Adrenal gland (tissue), 12 donors: ENCODE results near the gene SLC22A13. TPM values are rescaled to one million over a fixed set of nuclear protein-coding genes. Genes with fewer than 3 reads are reported as not detected.

Experiments
- DNase-seq, 7 donors: peaks; one replicate each; pipeline ENCODE4 v3.0.0-alpha.2; 2019 to 2020
- H3K27ac ChIP-seq, 5 donors: fragments of 200-600 bp; sonication (generic) in 4 of 5; 1 replicate in 3 of 5; 2 replicates in 2 of 5; pipeline versions ENCODE4 v1.5.1 to v1.8.0; 2016 to 2020; ENCODE audit warnings: mild to moderate bottlenecking in 1 of 5
- H3K27me3 ChIP-seq: fragments of 200-600 bp; 2 replicates; pipeline ENCODE4 v1.8.0; 2021
- H3K36me3 ChIP-seq, 2 donors: fragments of 200-600 bp; replicated peaks in 1 of 2; 1 replicate in 1 of 2; 2 replicates in 1 of 2; pipeline versions ENCODE4 v1.5.1 to v1.8.0; 2018 to 2022
- H3K4me1 ChIP-seq, 2 donors: fragments of 200-600 bp; replicated peaks in 1 of 2; 1 replicate in 1 of 2; 2 replicates in 1 of 2; pipeline versions ENCODE4 v1.5.1 to v1.8.0; 2018 to 2021
- H3K4me3 ChIP-seq, 4 donors: fragments of 200-600 bp; sonication (generic) in 3 of 4; one replicate each; pipeline ENCODE4 v1.5.1; 2016 to 2018
- H3K9me3 ChIP-seq, 3 donors: fragments of 200-600 bp; sonication (generic) in 1 of 3; replicated peaks in 1 of 3; 1 replicate in 2 of 3; 2 replicates in 1 of 3; pipeline versions ENCODE4 v1.5.1 to v1.8.0; 2016 to 2021
- POLR2A ChIP-seq, 2 donors: fragments of 450-650 bp; IDR thresholded peaks; one replicate each; pipeline ENCODE4 v1.6.1; 2017; ENCODE audit warnings: antibody characterized with exemption in 2 of 2, mild to moderate bottlenecking in 2 of 2, moderate library complexity in 1 of 2
- WGBS, 4 donors: extraction: QIAGEN DNeasy Blood & Tissue Kit in 2 of 4; methylation state at CpG; one replicate each; pipeline versions ENCODE4 v1.1.5 to v1.1.7; 2013 to 2017; 5-methylcytosine and 5-hydroxymethylcytosine counted together
- intact Hi-C, 2 donors: fragments of 100-400 bp; cut with DNase I; formaldehyde crosslinking; loops; one replicate each; pipeline versions ENCODE4 v1.14.1 to v1.15.0; 2022 to 2023
- polyA plus RNA-seq, 3 donors: library from polyadenylated mRNA; stranded (reverse); fragments of 200-250 nt in 2 of 3; fragments of 350-450 nt in 1 of 3; fragmentation: Illumina TruSeq in 1 of 3; extraction: RNeasy Lipid Tissue Mini Kit (QIAGEN cat#74804) in 1 of 3; gene quantifications; one replicate each; pipeline ENCODE4 v1.2.3, GENCODE V29; 2013 to 2014
- total RNA-seq, 9 donors: library from RNA; depleted of rRNA in 4 of 9; stranded (reverse); fragments of >200 nt in 4 of 9; fragments of 120-200 nt in 1 of 9; fragmentation: NEBNext Ultra II Directional in 1 of 9; extraction: Animal tissue kit (Norgen Biotek cat#: 25700) in 1 of 9; gene quantifications; one replicate each; pipeline versions ENCODE4 v1.1.0 to v1.2.4, GENCODE V29; 2013 to 2023
- TF ChIP-seq, protein P1 (sequence below), 6 experiments: fragments of 450-650 bp in 4 of 6; fragments of 200-600 bp in 2 of 6; sonication (generic) in 1 of 6; IDR thresholded peaks; 1 replicate in 5 of 6; 2 replicates in 1 of 6; pipeline versions ENCODE4 v1.5.1 to v1.8.0; 2016 to 2021; ENCODE audit warnings: antibody characterized with exemption in 6 of 6, mild to moderate bottlenecking in 2 of 6, moderate library complexity in 1 of 6
- donor health status: healthy with polysubstance abuse.
- donor health status: Bipolar disorder and iron deficiency.
- donor health status: DM: yes; HTN: yes; CAD: no.
- donor health status: DM: no; HTN: no; CAD: no.
- donor health status: DM: no; HTN: no; CAD: no.
- donor health status: DM: yes; HTN: yes; CAD: no.

Gene SLC22A13
- total and polyA plus RNA-seq, 12 donors = 0.06 to 0.42 (median 0.21) TPM; not detected in 6

DNA sequence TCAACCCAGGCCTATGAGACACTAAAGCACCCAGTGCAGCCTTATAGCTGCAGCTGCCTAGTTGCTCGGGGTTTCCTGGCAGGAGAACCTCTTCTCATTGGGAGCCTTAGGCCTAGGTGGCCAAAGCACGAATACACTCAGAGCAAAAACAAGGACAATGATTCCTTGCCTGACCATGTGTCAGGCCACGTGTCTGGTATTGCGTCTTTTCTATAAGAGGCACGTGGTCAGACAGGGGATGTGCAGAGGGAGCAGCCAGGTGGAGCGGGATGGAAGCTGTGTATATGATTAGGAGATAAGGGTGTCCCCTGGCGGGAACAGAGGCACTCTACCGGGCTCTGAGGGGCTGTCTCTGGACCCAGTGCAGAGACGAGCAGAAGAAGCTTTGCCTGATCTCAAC is 42.8 kb downstream of the SLC22A13 start:
- no peaks in the 10 kb centered on the region for H3K27me3 ChIP-seq
- no peaks in the 10 kb centered on the region for H3K4me1 ChIP-seq
- H3K27ac ChIP-seq = no peak overlapping the region
- no peaks in the 10 kb centered on the region for H3K9me3 ChIP-seq
- intact Hi-C loops = no loop called here
- H3K4me3 ChIP-seq = no peak overlapping the region
- 74 to 92% (median 88%) methylated on average over 7 to 9 of the region's 9 CpGs for WGBS, 4 donors
- TF ChIP-seq, protein P1, sequence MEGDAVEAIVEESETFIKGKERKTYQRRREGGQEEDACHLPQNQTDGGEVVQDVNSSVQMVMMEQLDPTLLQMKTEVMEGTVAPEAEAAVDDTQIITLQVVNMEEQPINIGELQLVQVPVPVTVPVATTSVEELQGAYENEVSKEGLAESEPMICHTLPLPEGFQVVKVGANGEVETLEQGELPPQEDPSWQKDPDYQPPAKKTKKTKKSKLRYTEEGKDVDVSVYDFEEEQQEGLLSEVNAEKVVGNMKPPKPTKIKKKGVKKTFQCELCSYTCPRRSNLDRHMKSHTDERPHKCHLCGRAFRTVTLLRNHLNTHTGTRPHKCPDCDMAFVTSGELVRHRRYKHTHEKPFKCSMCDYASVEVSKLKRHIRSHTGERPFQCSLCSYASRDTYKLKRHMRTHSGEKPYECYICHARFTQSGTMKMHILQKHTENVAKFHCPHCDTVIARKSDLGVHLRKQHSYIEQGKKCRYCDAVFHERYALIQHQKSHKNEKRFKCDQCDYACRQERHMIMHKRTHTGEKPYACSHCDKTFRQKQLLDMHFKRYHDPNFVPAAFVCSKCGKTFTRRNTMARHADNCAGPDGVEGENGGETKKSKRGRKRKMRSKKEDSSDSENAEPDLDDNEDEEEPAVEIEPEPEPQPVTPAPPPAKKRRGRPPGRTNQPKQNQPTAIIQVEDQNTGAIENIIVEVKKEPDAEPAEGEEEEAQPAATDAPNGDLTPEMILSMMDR (IDR thresholded peaks at IDR 0.05) = no peak
- no peak for TF ChIP-seq POLR2A (IDR thresholded peaks at IDR 0.05)
- no peaks in the 10 kb centered on the region for H3K36me3 ChIP-seq
- no peak for DNase-seq

DNA sequence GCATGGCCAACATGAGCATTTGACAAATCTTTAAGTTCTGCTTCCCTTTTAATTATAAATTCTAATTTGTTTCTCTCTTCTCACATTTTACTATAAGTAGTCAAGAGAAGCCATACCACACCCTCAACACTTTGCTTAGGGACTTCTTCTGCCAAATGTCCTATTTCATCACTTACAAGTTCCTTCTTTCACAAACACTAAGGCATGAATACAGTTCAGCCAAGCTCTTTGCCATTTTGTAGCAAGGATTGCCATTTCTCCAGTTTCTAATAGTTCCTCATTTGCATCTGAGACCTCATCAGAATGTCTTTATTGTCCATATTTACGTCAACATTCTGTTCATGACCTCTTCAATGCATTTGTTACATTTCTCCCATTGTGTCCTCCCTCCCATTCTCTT is 45.9 kb downstream of the SLC22A13 start:
- intact Hi-C loops = no loop called here
- TF ChIP-seq, protein P1 (IDR thresholded peaks at IDR 0.05) = no peak
- no peak for TF ChIP-seq POLR2A (IDR thresholded peaks at IDR 0.05)
- H3K36me3 ChIP-seq = no peaks in the 10 kb centered on the region
- no peak overlapping the region for H3K27ac ChIP-seq
- DNase-seq = no peak
- H3K4me1 ChIP-seq = no peaks in the 10 kb centered on the region
- H3K27me3 ChIP-seq = no peaks in the 10 kb centered on the region
- no peaks in the 10 kb centered on the region for H3K9me3 ChIP-seq
- H3K4me3 ChIP-seq = no peak overlapping the region
- WGBS, 4 donors = 69 to 93% (median 85%) methylated on average over 1 of the region's 1 CpG

GRCh38 chr3:38311941-38312340 is 46.3 kb downstream of the SLC22A13 start:
- no peaks in the 10 kb centered on the region for H3K9me3 ChIP-seq
- WGBS, 4 donors = 69 to 92% (median 83%) methylated on average over 2 of the region's 2 CpGs
- no peak overlapping the region for H3K27ac ChIP-seq
- no peaks in the 10 kb centered on the region for H3K4me1 ChIP-seq
- no peak for DNase-seq
- no peak overlapping the region for H3K4me3 ChIP-seq
- H3K36me3 ChIP-seq = no peaks in the 10 kb centered on the region
- TF ChIP-seq, protein P1 (IDR thresholded peaks at IDR 0.05) = no peak
- TF ChIP-seq POLR2A (IDR thresholded peaks at IDR 0.05) = no peak
- H3K27me3 ChIP-seq = no peaks in the 10 kb centered on the region
- intact Hi-C loops = no loop called here

- 82 to 94% (median 91%) methylated on average over 3 of the region's 3 CpGs for WGBS, 4 donors
- intact Hi-C loops = no loop called here
- H3K27ac ChIP-seq = no peak overlapping the region
- no peaks in the 10 kb centered on the region for H3K4me1 ChIP-seq
- TF ChIP-seq POLR2A (IDR thresholded peaks at IDR 0.05) = no peak
- H3K9me3 ChIP-seq = no peaks in the 10 kb centered on the region
- H3K4me3 ChIP-seq = no peak overlapping the region
- no peak for DNase-seq
- no peaks in the 10 kb centered on the region for H3K36me3 ChIP-seq
- H3K27me3 ChIP-seq = no peaks in the 10 kb centered on the region
Observed at GRCh38 chr3:38312356-38312755, 46.7 kb downstream of the SLC22A13 start.

- H3K9me3 ChIP-seq = no peaks in the 10 kb centered on the region
- no peaks in the 10 kb centered on the region for H3K36me3 ChIP-seq
- intact Hi-C loops = no loop called here
- H3K4me1 ChIP-seq = no peaks in the 10 kb centered on the region
- TF ChIP-seq, protein P1 (IDR thresholded peaks at IDR 0.05) = no peak
- no peak for TF ChIP-seq POLR2A (IDR thresholded peaks at IDR 0.05)
- no peak overlapping the region for H3K27ac ChIP-seq
- DNase-seq = no peak
- no peak overlapping the region for H3K4me3 ChIP-seq
- H3K27me3 ChIP-seq = no peaks in the 10 kb centered on the region
- 81 to 87% (median 85%) methylated on average over 5 of the region's 5 CpGs for WGBS, 4 donors
Observed at GRCh38 chr3:38313263-38313662, 47.7 kb downstream of the SLC22A13 start.
